OCI-LY3 (cell line): ENCODE data around the gene TBX19.

ENCODE experiments used
- H2AFZ ChIP-seq: fragments of 200-600, 300-600 bp; shearing (Covaris generic); 2 replicates; pipeline ENCODE4 v1.6.0; 2014; ENCODE audit warnings: antibody characterized with exemption, low read depth, low read length
- H3K27ac ChIP-seq: fragments of 200-600, 300-600 bp; sonication (generic); 2 replicates; pipeline ENCODE4 v1.5.1; 2014; ENCODE audit warnings: mild to moderate bottlenecking, low read length, moderate library complexity, mixed read lengths
- H3K27me3 ChIP-seq: fragments of 200-600, 300-600 bp; sonication (generic); 2 replicates; pipeline ENCODE4 v1.6.1; 2014; ENCODE audit warnings: low read depth, low read length, mixed read lengths
- H3K36me3 ChIP-seq: fragments of 200-600, 300-600 bp; sonication (generic); replicated peaks from 2 replicates; pipeline ENCODE3; 2014; ENCODE audit warnings: low read depth, low read length, mixed read lengths
- H3K4me1 ChIP-seq: fragments of 300-600, 200-600 bp; sonication (generic); 2 replicates; pipeline ENCODE4 v1.6.1; 2014; ENCODE audit warnings: low read length, mixed read lengths
- H3K4me2 ChIP-seq: fragments of 200-600, 300-600 bp; sonication (generic); 2 replicates; pipeline ENCODE4 v1.6.1; 2014; ENCODE audit warnings: low read length, mixed read lengths
- H3K4me3 ChIP-seq: fragments of 300-600, 200-600 bp; sonication (generic); 2 replicates; pipeline ENCODE4 v1.5.1; 2014; ENCODE audit warnings: antibody characterized with exemption, mild to moderate bottlenecking, low read length, moderate library complexity
- H3K79me2 ChIP-seq: fragments of 300-600, 200-600 bp; shearing (Covaris generic); 2 replicates; pipeline ENCODE4 v1.6.1; 2014; ENCODE audit warnings: mild to moderate bottlenecking, low read length, mixed read lengths
- H3K9ac ChIP-seq: fragments of 300-600, 200-600 bp; shearing (Covaris generic); 2 replicates; pipeline ENCODE4 v1.6.0; 2014; ENCODE audit warnings: mild to moderate bottlenecking, low read length, moderate library complexity
- H3K9me3 ChIP-seq: fragments of 200-600, 300-600 bp; shearing (Covaris generic); 2 replicates; pipeline ENCODE4 v1.6.1; 2014; ENCODE audit warnings: low read length, mixed read lengths; ENCODE audit not compliant: insufficient read depth
- H4K20me1 ChIP-seq: fragments of 200-600, 300-600 bp; sonication (generic); 2 replicates; pipeline ENCODE4 v1.6.1; 2016; ENCODE audit warnings: low read length, mixed read lengths; ENCODE audit not compliant: insufficient read depth
- EZH2phosphoT487 ChIP-seq: fragments of 200-600 bp; shearing (Covaris generic); IDR thresholded peaks from 2 replicates; pipeline ENCODE4 v1.6.1; 2018; ENCODE audit warnings: antibody characterized with exemption, mixed run types, low read depth
- TF ChIP-seq, protein P1 (sequence below): fragments of 200-600, 300-600 bp; sonication (generic); IDR thresholded peaks from 2 replicates; pipeline ENCODE4 v1.5.1; 2014; ENCODE audit warnings: antibody characterized with exemption, low read length, low read depth

The TBX19 gene

DNA sequence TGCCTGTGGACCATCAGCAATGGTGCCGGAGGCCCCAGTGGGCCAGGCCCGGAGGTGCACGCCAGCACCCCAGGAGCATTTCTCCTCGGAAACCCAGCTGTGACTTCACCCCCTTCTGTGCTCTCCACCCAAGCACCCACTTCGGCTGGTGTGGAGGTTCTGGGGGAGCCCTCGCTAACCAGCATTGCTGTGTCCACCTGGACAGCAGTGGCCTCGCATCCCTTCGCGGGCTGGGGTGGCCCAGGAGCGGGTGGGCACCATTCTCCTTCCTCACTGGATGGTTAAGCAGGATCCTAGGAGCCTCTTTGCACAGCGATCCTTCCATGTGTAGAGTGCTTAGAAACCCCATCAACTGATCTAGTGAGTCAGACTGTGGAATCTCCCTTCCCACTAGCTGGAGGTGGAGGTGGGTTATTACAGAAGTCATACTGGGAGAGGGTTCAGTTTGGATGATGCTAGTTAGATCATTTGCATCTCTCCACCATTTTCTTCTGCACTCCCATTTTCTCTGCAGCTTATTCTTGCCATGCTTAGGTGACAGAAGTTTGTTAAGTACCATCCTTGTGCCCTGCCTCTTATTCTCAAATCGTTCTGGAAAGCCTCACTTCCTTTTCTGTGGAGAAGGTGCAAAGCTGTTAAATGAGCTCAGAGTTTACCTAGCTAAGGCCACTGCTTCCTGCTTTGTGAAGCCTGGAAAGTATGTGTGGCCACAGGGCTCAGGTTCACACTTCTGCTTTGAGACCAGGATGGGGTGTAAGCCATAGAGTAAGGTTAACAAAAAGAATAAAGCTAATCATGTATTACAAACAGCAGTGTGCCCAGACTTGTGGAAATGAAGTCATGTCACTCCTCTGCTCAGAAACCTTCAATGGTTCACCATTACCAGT, 32.3 kb downstream of the TBX19 start:
- Histone ChIP-seq H3K27ac (no peak overlapping the region), H3K36me3 (peaks cover 2% of the 10 kb centered on the region), H2AFZ (no peak overlapping the region), H3K9me3 (no peaks in the 10 kb centered on the region), H3K79me2 (no peaks in the 10 kb centered on the region), H3K4me1 (no peaks in the 10 kb centered on the region), H3K27me3 (no peaks in the 10 kb centered on the region), H3K4me3 (no peak overlapping the region), H4K20me1 (no peaks in the 10 kb centered on the region), H3K4me2 (no peak overlapping the region), H3K9ac (no peak overlapping the region)
- TF ChIP-seq, protein P1, sequence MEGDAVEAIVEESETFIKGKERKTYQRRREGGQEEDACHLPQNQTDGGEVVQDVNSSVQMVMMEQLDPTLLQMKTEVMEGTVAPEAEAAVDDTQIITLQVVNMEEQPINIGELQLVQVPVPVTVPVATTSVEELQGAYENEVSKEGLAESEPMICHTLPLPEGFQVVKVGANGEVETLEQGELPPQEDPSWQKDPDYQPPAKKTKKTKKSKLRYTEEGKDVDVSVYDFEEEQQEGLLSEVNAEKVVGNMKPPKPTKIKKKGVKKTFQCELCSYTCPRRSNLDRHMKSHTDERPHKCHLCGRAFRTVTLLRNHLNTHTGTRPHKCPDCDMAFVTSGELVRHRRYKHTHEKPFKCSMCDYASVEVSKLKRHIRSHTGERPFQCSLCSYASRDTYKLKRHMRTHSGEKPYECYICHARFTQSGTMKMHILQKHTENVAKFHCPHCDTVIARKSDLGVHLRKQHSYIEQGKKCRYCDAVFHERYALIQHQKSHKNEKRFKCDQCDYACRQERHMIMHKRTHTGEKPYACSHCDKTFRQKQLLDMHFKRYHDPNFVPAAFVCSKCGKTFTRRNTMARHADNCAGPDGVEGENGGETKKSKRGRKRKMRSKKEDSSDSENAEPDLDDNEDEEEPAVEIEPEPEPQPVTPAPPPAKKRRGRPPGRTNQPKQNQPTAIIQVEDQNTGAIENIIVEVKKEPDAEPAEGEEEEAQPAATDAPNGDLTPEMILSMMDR: no peak
- TF ChIP-seq EZH2phosphoT487: no peak

DNA sequence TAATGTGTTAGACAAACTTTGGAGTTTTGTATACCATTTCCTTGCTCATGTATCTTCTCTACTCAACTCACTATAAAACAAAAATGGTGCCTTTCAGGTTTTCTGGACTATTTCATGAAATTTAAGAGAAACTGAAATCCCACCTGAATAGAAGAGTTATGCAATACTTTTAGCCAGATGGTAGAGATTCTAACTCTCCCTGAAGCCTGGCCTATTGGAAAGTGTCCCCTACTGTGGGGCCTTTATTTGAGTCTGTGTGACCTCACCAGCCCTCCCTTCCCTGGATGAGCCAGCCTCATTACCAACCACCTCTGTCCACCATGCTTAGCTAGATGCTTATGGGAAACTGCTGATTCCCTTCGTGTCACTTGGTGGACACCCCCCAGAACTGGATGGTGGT, 35.5 kb downstream of the TBX19 start:
- TF ChIP-seq, protein P1: no peak
- no peak for TF ChIP-seq EZH2phosphoT487
- Histone ChIP-seq H4K20me1 (no peaks in the 10 kb centered on the region), H2AFZ (no peak overlapping the region), H3K27me3 (no peaks in the 10 kb centered on the region), H3K9ac (no peak overlapping the region), H3K4me1 (no peaks in the 10 kb centered on the region), H3K4me3 (no peak overlapping the region), H3K79me2 (no peaks in the 10 kb centered on the region), H3K9me3 (no peaks in the 10 kb centered on the region), H3K36me3 (no peaks in the 10 kb centered on the region), H3K4me2 (no peak overlapping the region), H3K27ac (no peak overlapping the region)

DNA sequence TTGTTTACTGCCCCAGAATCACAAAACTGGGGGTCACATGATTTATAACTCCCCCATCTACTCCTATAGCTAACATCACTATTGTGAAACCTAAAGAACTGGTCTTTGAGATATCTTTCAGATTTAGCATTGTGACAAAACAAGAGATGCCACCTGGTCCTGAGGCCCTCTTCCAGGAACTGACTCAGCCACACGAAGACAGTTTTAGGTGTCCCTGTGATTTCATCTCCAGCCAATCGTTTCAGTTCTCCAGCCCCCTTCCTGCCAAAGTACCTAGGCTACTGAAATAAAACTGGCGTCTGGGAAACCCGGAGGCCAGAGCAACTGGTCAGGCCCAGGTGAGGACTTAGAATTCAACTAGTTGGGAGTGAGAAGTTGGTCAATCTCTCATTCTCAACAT, 36.6 kb downstream of the TBX19 start:
- H3K36me3 ChIP-seq: no peaks in the 10 kb centered on the region
- no peak overlapping the region for H3K4me2 ChIP-seq
- no peaks in the 10 kb centered on the region for H4K20me1 ChIP-seq
- H3K9me3 ChIP-seq: no peaks in the 10 kb centered on the region
- no peak overlapping the region for H3K27ac ChIP-seq
- H3K4me1 ChIP-seq: no peaks in the 10 kb centered on the region
- no peaks in the 10 kb centered on the region for H3K79me2 ChIP-seq
- H2AFZ ChIP-seq: no peak overlapping the region
- H3K4me3 ChIP-seq: no peak overlapping the region
- H3K9ac ChIP-seq: no peak overlapping the region
- no peak for TF ChIP-seq EZH2phosphoT487
- H3K27me3 ChIP-seq: no peaks in the 10 kb centered on the region

DNA sequence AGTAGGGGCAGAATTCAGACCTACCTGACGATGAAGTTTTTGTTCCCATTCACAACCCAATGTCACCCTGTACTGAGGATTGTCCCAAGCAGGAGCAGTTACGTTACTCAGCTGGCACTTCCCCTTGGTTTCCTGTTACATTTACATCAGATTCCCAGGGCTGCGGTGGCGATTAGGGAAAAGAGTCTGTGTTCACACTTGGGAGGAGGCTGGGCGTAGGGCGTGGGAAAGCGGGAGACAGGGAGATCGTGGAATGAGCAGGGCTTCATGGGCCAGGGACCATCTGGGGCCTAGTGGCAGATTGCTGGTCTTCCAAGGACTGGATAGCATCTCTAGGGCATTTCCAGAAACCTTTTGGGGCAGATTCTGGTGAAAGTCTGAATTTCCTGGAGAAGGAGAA, 39.0 kb downstream of the TBX19 start:
- H3K4me2 ChIP-seq: no peak overlapping the region
- no peaks in the 10 kb centered on the region for H4K20me1 ChIP-seq
- no peak overlapping the region for H3K9ac ChIP-seq
- no peak overlapping the region for H3K27ac ChIP-seq
- no peak overlapping the region for H3K4me3 ChIP-seq
- H3K4me1 ChIP-seq: no peaks in the 10 kb centered on the region
- H3K9me3 ChIP-seq: no peaks in the 10 kb centered on the region
- H2AFZ ChIP-seq: no peak overlapping the region
- TF ChIP-seq, protein P1: no peak
- TF ChIP-seq EZH2phosphoT487: no peak
- H3K36me3 ChIP-seq: no peaks in the 10 kb centered on the region
- no peaks in the 10 kb centered on the region for H3K79me2 ChIP-seq
- no peaks in the 10 kb centered on the region for H3K27me3 ChIP-seq
